Pancreas (tissue), 10 donors: ENCODE data around the gene SEMA7A. TPM values are rescaled to one million over a fixed set of nuclear protein-coding genes. Genes with fewer than 3 reads are reported as not detected.

Experiments used
- ATAC-seq, 4 donors: fragments of 200-7000 bp; cut with Tn5 transposase; one replicate each; pipeline versions ENCODE4 v1.8.0 to v1.9.1; 2020; ENCODE audit warnings: mild to moderate bottlenecking in 4 of 4, moderate library complexity in 4 of 4
- DNase-seq, 6 donors: peaks; one replicate each; pipeline ENCODE4 v3.0.0-alpha.2; 2020
- FAIRE-seq: peaks from 2 replicates; lab custom pipeline; 2012; peaks lifted over from hg19 to GRCh38; lab: Jason Lieb, UNC
- H3K27ac ChIP-seq, 4 donors: fragments of 200-600 bp; sonication (generic); 1 replicate in 3 of 4; 2 replicates in 1 of 4; pipeline versions ENCODE4 v1.5.0 to v1.8.0; 2020
- H3K27me3 ChIP-seq, 4 donors: fragments of 200-600 bp; one replicate each; pipeline ENCODE4 v1.8.0; 2021
- H3K36me3 ChIP-seq, 3 donors: fragments of 200-600 bp; sonication (generic) in 1 of 3; one replicate each; pipeline versions ENCODE4 v1.5.0 to v1.8.0; 2020 to 2021
- H3K4me1 ChIP-seq, 3 donors: fragments of 200-600 bp; one replicate each; pipeline ENCODE4 v1.8.0; 2021
- H3K4me3 ChIP-seq, 4 donors: fragments of 200-600 bp; sonication (generic) in 2 of 4; one replicate each; pipeline versions ENCODE4 v1.5.0 to v1.8.0; 2020 to 2021
- H3K9me3 ChIP-seq, 4 donors: fragments of 200-600 bp; one replicate each; pipeline ENCODE4 v1.8.0; 2021
- WGBS, 2 donors: extraction: QIAGEN DNeasy Blood & Tissue Kit; methylation state at CpG; one replicate each; pipeline ENCODE4 v1.1.7; 2013; 5-methylcytosine and 5-hydroxymethylcytosine counted together
- intact Hi-C, 3 donors: fragments of 100-400 bp; cut with DNase I; formaldehyde crosslinking; loops; one replicate each; pipeline versions ENCODE4 v1.11.1 to v1.14.2; 2022
- polyA plus RNA-seq, 2 donors: library from polyadenylated mRNA; stranded (reverse); fragments of 200-250 nt; gene quantifications; one replicate each; pipeline ENCODE4 v1.2.3, GENCODE V29; 2013
- total RNA-seq, 6 donors: library from RNA; stranded (reverse); fragmentation: NEBNext Ultra II Directional in 4 of 6; extraction: Animal tissue kit (Norgen Biotek cat#: 25700) in 4 of 6; gene quantifications; one replicate each; pipeline versions ENCODE4 v1.2.1 to v1.2.4, GENCODE V29; 2021 to 2023
- TF ChIP-seq, protein P1 (sequence below), 4 donors: fragments of 200-600 bp; sonication (generic) in 3 of 4; IDR thresholded peaks; one replicate each; pipeline versions ENCODE4 v1.5.0 to v1.8.0; 2021; ENCODE audit warnings: antibody characterized with exemption in 4 of 4
- donor health status: healthy with polysubstance abuse.
- donor health status: DM: no; HTN: no; CAD: no; lungs with moderate emphysema.
- donor health status: DM: no; HTN: no; CAD: no.
- donor health status: control.
- donor health status: control.
- donor health status: Bipolar disorder and iron deficiency.
- donor health status: DM: yes; HTN: yes; CAD: no.
- donor health status: DM: no; HTN: no; CAD: no.
- donor health status: DM: no; HTN: no; CAD: no.
- donor health status: DM: yes; HTN: yes; CAD: no.

SEMA7A gene
- total and polyA plus RNA-seq, 8 donors: 0.37 to 5.6 (median 0.76) TPM

GRCh38 chr15:74412159-74412558, 21.6 kb downstream of the SEMA7A start:
- DNase-seq (no peak), FAIRE-seq (no peak), ATAC-seq (no peak)
- no peak overlapping the region for H3K4me3 ChIP-seq
- H3K36me3 ChIP-seq: no peaks in the 10 kb centered on the region
- no peaks in the 10 kb centered on the region for H3K4me1 ChIP-seq
- 31 to 42% methylated on average over 6 of the region's 6 CpGs for WGBS, 2 donors
- H3K9me3 ChIP-seq: no peaks in the 10 kb centered on the region
- TF ChIP-seq, protein P1, sequence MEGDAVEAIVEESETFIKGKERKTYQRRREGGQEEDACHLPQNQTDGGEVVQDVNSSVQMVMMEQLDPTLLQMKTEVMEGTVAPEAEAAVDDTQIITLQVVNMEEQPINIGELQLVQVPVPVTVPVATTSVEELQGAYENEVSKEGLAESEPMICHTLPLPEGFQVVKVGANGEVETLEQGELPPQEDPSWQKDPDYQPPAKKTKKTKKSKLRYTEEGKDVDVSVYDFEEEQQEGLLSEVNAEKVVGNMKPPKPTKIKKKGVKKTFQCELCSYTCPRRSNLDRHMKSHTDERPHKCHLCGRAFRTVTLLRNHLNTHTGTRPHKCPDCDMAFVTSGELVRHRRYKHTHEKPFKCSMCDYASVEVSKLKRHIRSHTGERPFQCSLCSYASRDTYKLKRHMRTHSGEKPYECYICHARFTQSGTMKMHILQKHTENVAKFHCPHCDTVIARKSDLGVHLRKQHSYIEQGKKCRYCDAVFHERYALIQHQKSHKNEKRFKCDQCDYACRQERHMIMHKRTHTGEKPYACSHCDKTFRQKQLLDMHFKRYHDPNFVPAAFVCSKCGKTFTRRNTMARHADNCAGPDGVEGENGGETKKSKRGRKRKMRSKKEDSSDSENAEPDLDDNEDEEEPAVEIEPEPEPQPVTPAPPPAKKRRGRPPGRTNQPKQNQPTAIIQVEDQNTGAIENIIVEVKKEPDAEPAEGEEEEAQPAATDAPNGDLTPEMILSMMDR (IDR thresholded peaks at IDR 0.05): no peak
- H3K27me3 ChIP-seq: no peaks in the 10 kb centered on the region
- intact Hi-C loops: no loop called here
- no peak overlapping the region for H3K27ac ChIP-seq

DNA sequence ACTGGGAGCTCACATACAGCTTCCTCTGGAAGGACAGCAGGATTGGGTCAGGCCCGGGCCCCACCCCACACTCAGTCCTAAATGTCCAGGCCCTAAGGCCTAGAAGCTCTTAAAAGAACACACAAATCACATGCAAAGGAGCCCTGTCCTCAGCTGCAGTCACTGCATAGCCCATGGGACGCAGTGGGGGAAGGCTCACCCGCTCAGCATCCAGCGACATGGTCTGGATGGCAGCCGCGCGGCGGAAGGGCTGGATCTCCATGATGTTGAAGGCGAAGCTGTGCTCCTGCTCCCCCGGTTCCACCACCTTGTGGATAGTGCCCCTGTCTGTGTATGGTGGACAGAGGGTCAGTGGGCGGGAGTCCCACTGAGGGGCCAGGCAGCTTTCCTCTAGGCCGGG, 22.1 kb downstream of the SEMA7A start:
- Histone ChIP-seq H3K36me3 (no peaks in the 10 kb centered on the region), H3K4me1 (no peaks in the 10 kb centered on the region), H3K4me3 (no peak overlapping the region), H3K27ac (no peak overlapping the region), H3K27me3 (no peaks in the 10 kb centered on the region), H3K9me3 (no peaks in the 10 kb centered on the region)
- DNase-seq: no peak
- no peak for ATAC-seq
- FAIRE-seq: no peak
- WGBS, 2 donors: 93 to 96% methylated on average over 12 of the region's 12 CpGs
- intact Hi-C loops: no loop called here
- TF ChIP-seq, protein P1 (IDR thresholded peaks at IDR 0.05): no peak

GRCh38 chr15:74410502-74410901, 23.3 kb downstream of the SEMA7A start:
- TF ChIP-seq, protein P1 (IDR thresholded peaks at IDR 0.05): no peak
- no peak for ATAC-seq
- FAIRE-seq: no peak
- intact Hi-C loops: no loop called here
- no peak for DNase-seq
- no peak overlapping the region for H3K27ac ChIP-seq
- 92 to 97% methylated on average over 18 of the region's 18 CpGs for WGBS, 2 donors
- no peaks in the 10 kb centered on the region for H3K27me3 ChIP-seq
- no peaks in the 10 kb centered on the region for H3K9me3 ChIP-seq
- H3K4me3 ChIP-seq: no peak overlapping the region
- no peaks in the 10 kb centered on the region for H3K4me1 ChIP-seq
- no peaks in the 10 kb centered on the region for H3K36me3 ChIP-seq

GRCh38 chr15:74409225-74409624, 24.5 kb downstream of the SEMA7A start:
- ATAC-seq: no peak
- FAIRE-seq: no peak
- WGBS, 2 donors: 69 to 73% methylated on average over 7 of the region's 7 CpGs
- Histone ChIP-seq H3K36me3 (no peaks in the 10 kb centered on the region), H3K27me3 (no peaks in the 10 kb centered on the region), H3K4me3 (no peak overlapping the region), H3K9me3 (no peaks in the 10 kb centered on the region), H3K27ac (no peak overlapping the region), H3K4me1 (no peaks in the 10 kb centered on the region)
- intact Hi-C loops: no loop called here
- TF ChIP-seq, protein P1 (IDR thresholded peaks at IDR 0.05): no peak
- DNase-seq: no peak

- no peaks in the 10 kb centered on the region for H3K9me3 ChIP-seq
- no peaks in the 10 kb centered on the region for H3K36me3 ChIP-seq
- FAIRE-seq (no peak), DNase-seq (no peak), ATAC-seq (no peak)
- H3K27me3 ChIP-seq: no peaks in the 10 kb centered on the region
- H3K4me3 ChIP-seq: no peak overlapping the region
- intact Hi-C loops: no loop called here
- 64 to 73% methylated on average over 7 of the region's 7 CpGs for WGBS, 2 donors
- no peak overlapping the region for H3K27ac ChIP-seq
- TF ChIP-seq, protein P1 (IDR thresholded peaks at IDR 0.05): no peak
- H3K4me1 ChIP-seq: no peaks in the 10 kb centered on the region
Observed at GRCh38 chr15:74408815-74409214, 24.9 kb downstream of the SEMA7A start.
